PC-3 (cell line): Measurements from ENCODE around the gene RPS6KC1.

ENCODE experiments used
- EZH2 ChIP-seq: fragments of 300-600 bp; sonication (generic); IDR thresholded peaks from one replicate; pipeline ENCODE4 v1.6.1; 2017; ENCODE audit warnings: antibody characterized with exemption, mild to moderate bottlenecking, low read length; ENCODE audit not compliant: unreplicated experiment
- EZH2phosphoT487 ChIP-seq: fragments of 300-600 bp; sonication (generic); IDR thresholded peaks from 2 replicates; pipeline ENCODE4 v1.6.1; 2018; ENCODE audit warnings: mild to moderate bottlenecking, antibody characterized with exemption, low read length, borderline replicate concordance
- TF ChIP-seq, protein P1 (sequence below): fragments of 300-600 bp; sonication (generic); conservative IDR thresholded peaks from 2 replicates; pipeline ENCODE4 v1.5.1; 2017; ENCODE audit warnings: antibody characterized with exemption, low read depth, mild to moderate bottlenecking, low read length

GRCh38 chr1:213277036-213277435, 226.0 kb downstream of the RPS6KC1 start:
- TF ChIP-seq EZH2 = no peak
- TF ChIP-seq, protein P1, sequence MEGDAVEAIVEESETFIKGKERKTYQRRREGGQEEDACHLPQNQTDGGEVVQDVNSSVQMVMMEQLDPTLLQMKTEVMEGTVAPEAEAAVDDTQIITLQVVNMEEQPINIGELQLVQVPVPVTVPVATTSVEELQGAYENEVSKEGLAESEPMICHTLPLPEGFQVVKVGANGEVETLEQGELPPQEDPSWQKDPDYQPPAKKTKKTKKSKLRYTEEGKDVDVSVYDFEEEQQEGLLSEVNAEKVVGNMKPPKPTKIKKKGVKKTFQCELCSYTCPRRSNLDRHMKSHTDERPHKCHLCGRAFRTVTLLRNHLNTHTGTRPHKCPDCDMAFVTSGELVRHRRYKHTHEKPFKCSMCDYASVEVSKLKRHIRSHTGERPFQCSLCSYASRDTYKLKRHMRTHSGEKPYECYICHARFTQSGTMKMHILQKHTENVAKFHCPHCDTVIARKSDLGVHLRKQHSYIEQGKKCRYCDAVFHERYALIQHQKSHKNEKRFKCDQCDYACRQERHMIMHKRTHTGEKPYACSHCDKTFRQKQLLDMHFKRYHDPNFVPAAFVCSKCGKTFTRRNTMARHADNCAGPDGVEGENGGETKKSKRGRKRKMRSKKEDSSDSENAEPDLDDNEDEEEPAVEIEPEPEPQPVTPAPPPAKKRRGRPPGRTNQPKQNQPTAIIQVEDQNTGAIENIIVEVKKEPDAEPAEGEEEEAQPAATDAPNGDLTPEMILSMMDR = no peak
- no peak for TF ChIP-seq EZH2phosphoT487
